ENCODE measurements around the gene GALNT10.

- TF ChIP-seq POLR2AphosphoS5 (IDR thresholded peaks at IDR 0.05; ENCODE audit: borderline replicate concordance, low read depth, low read length) (no peak), EZH2 (IDR thresholded peaks at IDR 0.05) (no peak)
Measured at GRCh38 chr5:154363411-154363810, 172.9 kb downstream of the GALNT10 start.

Measured in SK-N-MC (cell line).